Measurements from ENCODE around the gene PTPN12.
A peak's percentile ranks its signal among the peaks of the same experiment; 100 is the strongest.
"Not testable (repeated sequence)": the region's sequence is repeated elsewhere in the genome, so short reads cannot be mapped to it uniquely, and the experiment has no call there.

The PTPN12 gene

DNA sequence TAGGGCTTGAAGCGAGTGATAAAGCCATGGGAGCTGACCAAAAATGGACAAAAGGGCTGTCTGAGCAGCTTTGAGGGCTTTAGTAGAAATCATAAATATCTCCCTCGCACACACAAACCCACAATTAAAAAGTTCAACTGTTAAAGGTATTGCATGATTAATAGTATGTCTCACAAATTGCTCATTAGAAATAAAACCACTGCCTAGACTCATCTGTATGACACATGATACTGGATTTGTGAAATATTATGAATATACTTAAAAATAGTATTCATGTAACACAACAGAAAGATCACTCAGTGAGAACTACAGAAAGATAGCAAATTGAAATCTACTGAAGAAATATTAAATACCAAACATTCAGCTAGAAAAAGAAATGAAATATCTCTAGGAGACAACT lies 11.9 kb upstream of the PTPN12 start:
- FAIRE-seq (no peak), DNase-seq (ENCODE audit: insufficient read length) (no peak)
- TF ChIP-seq POLR2AphosphoS5 (IDR thresholded peaks at IDR 0.05; ENCODE audit: low read depth, low read length) (no peak), TAF1 (IDR thresholded peaks at IDR 0.05; ENCODE audit: borderline replicate concordance, low read depth, low read length) (no peak), POLR2A (IDR thresholded peaks at IDR 0.05; ENCODE audit: low read depth, low read length) (no peak)

- FAIRE-seq (no peak), DNase-seq (ENCODE audit: insufficient read length) (no peak)
- TF ChIP-seq POLR2AphosphoS5 (IDR thresholded peaks at IDR 0.05; ENCODE audit: low read depth, low read length) = no peak
- no peak for TF ChIP-seq POLR2A (IDR thresholded peaks at IDR 0.05; ENCODE audit: low read depth, low read length)
- TF ChIP-seq TAF1 (IDR thresholded peaks at IDR 0.05; ENCODE audit: borderline replicate concordance, low read depth, low read length) = no peak
Observed at GRCh38 chr7:77528368-77528767, 8.7 kb upstream of the PTPN12 start.

DNA sequence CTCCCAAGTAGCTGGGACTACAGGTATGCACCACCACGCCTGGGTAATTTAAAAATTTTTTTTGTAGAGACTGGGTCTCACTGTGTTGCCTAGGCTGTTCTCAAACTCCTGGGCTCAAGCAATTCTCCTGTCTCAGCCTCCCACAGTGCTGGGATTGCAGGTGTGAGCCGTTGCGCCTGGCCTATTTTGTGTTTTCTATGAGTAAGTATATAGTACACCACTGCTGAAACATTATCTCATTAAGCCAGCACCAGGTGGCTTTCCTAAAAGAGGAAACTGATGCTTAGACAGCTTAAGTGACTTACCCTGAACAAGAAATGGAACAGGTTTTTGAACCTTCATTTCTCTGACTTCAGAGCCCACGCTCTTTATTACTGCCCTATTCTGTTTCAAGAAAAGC lies 7.8 kb upstream of the PTPN12 start:
- no peak for TF ChIP-seq POLR2AphosphoS5 (IDR thresholded peaks at IDR 0.05; ENCODE audit: low read depth, low read length)
- TF ChIP-seq TAF1 (IDR thresholded peaks at IDR 0.05; ENCODE audit: borderline replicate concordance, low read depth, low read length) = no peak
- TF ChIP-seq POLR2A (IDR thresholded peaks at IDR 0.05; ENCODE audit: low read depth, low read length) = no peak
- DNase-seq (ENCODE audit: insufficient read length) (no peak), FAIRE-seq (no peak)

DNA sequence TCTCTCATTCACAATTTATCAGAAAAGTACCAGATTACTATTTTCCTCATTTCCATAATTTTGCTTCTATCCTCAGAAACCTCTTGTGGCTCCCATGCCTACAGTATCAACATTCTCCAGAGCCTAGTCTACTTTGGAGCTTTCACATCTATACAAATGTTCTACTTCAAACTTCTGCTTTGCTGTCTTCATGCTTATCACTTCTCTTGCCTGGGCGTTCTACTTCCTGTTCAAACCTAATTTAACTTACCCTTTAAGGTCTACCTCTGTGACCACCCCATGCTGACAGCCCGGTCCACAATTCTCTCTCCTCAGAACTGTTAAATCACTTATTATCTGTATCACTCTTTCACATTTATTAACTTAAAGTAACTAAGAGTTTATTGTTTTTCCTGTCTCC lies 6.1 kb upstream of the PTPN12 start:
- no peak for TF ChIP-seq TAF1 (IDR thresholded peaks at IDR 0.05; ENCODE audit: borderline replicate concordance, low read depth, low read length)
- no peak for TF ChIP-seq POLR2A (IDR thresholded peaks at IDR 0.05; ENCODE audit: low read depth, low read length)
- no peak for TF ChIP-seq POLR2AphosphoS5 (IDR thresholded peaks at IDR 0.05; ENCODE audit: low read depth, low read length)
- DNase-seq (ENCODE audit: insufficient read length) = no peak
- no peak for FAIRE-seq

- DNase-seq (ENCODE audit: insufficient read length) = no peak
- no peak for FAIRE-seq
- no peak for TF ChIP-seq TAF1 (IDR thresholded peaks at IDR 0.05; ENCODE audit: borderline replicate concordance, low read depth, low read length)
- TF ChIP-seq POLR2A (IDR thresholded peaks at IDR 0.05; ENCODE audit: low read depth, low read length) = no peak
- TF ChIP-seq POLR2AphosphoS5 (IDR thresholded peaks at IDR 0.05; ENCODE audit: low read depth, low read length) = no peak
Observed at GRCh38 chr7:77532247-77532646, 4.8 kb upstream of the PTPN12 start.

DNA sequence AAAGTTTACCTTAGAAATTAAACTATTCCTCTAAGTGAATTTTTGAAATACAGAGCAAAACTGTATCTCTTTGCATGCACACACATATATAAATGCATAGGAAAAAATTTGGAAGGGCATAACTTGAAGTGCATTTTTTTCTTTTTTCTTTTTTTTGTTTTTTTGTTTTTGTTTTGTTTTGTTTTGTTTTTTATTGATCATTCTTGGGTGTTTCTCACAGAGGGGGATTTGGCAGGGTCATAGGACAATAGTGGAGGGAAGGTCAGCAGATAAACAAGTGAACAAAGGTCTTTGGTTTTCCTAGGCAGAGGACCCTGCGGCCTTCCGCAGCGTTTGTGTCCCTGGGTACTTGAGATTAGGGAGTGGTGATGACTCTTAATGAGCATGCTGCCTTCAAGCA lies 4.4 kb upstream of the PTPN12 start:
- DNase-seq (ENCODE audit: insufficient read length); FAIRE-seq: not testable (repeated sequence)

- not testable (repeated sequence) for FAIRE-seq; DNase-seq (ENCODE audit: insufficient read length)
Observed at GRCh38 chr7:77534046-77534445, 3.0 kb upstream of the PTPN12 start.

GRCh38 chr7:77536017-77536412 lies 1.1 kb upstream of the PTPN12 start:
- TF ChIP-seq POLR2A (IDR thresholded peaks at IDR 0.05; ENCODE audit: low read depth, low read length) (no peak), TAF1 (IDR thresholded peaks at IDR 0.05; ENCODE audit: borderline replicate concordance, low read depth, low read length) (no peak), POLR2AphosphoS5 (IDR thresholded peaks at IDR 0.05; ENCODE audit: low read depth, low read length) (no peak)
- DNase-seq (ENCODE audit: insufficient read length) (no peak), FAIRE-seq (no peak)

DNA sequence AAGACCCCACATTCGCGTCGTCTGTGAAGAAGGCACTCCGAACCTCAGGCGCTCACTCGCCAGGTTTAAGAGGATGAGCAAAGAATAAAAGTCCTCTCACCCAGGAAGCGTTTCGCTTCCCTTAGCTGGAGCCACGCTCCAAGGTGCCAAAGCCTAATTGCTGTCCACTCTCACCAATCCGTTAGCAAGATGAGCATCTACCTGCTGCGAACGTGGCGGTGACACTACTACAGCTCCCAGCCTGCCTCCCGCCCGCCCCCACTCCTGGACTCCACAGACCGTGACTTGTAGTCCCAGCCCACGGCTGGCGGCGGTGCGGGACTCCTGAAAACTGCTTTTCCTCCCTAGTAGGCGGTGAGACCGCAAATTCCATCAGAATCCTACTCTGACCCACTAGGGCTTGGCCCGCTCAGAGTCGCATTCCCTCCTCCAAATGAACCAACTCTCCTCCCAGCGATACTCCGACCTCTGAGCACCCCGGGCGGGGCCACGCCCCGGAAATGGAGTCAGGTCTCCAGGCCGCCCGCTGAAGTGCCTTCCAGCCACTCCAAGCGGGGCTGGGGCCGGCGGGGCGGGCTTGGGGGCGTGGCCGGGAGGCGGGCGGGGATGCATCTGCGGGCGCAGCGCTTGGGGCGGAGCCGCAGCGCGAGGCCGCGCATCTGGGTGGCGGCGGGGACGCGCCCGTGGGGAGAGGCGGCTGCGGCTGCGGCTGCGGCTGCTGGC lies 521 bp upstream of the PTPN12 start:
- TF ChIP-seq TAF1 (IDR thresholded peaks at IDR 0.05; ENCODE audit: borderline replicate concordance, low read depth, low read length) (peak; percentile 85), POLR2A (IDR thresholded peaks at IDR 0.05; ENCODE audit: low read depth, low read length) (peak; percentile 92), POLR2AphosphoS5 (IDR thresholded peaks at IDR 0.05; ENCODE audit: low read depth, low read length) (peak; percentile 91)
- peak; percentile 97 for DNase-seq (ENCODE audit: insufficient read length)
- peak; percentile 98 for FAIRE-seq

- FAIRE-seq = no peak
- TF ChIP-seq TAF1 (IDR thresholded peaks at IDR 0.05; ENCODE audit: borderline replicate concordance, low read depth, low read length) = no peak
- peak; percentile 41; the same call in 1 of the 2 replicates for TF ChIP-seq POLR2AphosphoS5 (IDR thresholded peaks at IDR 0.05; ENCODE audit: low read depth, low read length)
- TF ChIP-seq POLR2A (IDR thresholded peaks at IDR 0.05; ENCODE audit: low read depth, low read length) = peak; percentile 38; the same call in 1 of the 2 replicates
- peak; percentile 39 for DNase-seq (ENCODE audit: insufficient read length)
Observed at GRCh38 chr7:77537778-77538280, 734 bp downstream of the PTPN12 start.

DNA sequence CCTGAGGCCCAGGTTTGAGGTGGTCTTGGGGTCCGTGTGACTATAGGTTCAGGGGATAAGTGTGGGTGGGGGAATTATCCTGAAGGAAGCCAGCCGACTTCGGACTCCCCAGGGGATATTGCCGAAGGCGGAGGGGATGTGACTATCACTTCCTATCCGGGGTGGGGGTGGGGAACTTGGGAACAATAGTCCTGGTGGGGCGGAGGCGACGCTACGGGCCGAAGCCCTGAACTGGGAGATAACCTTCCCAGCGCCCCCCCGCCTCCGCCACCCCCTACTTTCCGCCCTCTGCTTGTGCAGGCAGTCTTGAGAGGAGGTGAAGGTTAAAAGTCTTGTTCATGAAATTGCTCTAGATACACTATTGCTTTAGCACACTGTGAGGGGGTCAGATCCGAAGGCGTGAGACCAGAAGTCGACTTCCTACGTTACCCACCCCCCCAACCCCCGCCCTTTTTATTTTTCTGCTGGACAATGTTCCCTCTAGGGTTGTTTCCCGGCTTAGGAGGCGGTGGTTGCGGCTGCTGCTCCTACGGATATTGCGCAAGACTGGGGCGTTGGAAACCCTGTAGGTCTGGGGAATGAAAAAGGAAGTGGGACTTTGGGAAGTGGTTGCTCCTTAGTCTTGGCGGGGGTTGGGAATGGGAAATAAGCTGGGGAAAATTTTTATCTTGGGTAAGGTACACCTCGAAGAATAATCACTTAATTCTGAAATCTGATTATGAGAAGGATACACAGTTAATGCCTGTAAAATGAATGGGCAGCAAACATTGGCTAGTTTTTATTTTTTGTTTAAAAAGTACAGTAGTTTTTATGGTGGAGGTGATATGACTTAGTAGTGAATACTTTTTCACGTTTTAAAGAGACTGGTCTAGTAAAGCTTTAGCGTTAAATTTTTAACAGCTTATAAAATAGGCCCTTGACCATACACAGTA lies 1.5 kb downstream of the PTPN12 start:
- TF ChIP-seq POLR2A (IDR thresholded peaks at IDR 0.05; ENCODE audit: low read depth, low read length) = no peak; the same call in 1 of the 2 replicates
- no peak for TF ChIP-seq POLR2AphosphoS5 (IDR thresholded peaks at IDR 0.05; ENCODE audit: low read depth, low read length)
- TF ChIP-seq TAF1 (IDR thresholded peaks at IDR 0.05; ENCODE audit: borderline replicate concordance, low read depth, low read length) = no peak
- DNase-seq (ENCODE audit: insufficient read length) (no peak), FAIRE-seq (no peak)

- no peak for DNase-seq (ENCODE audit: insufficient read length)
- no peak for FAIRE-seq
- TF ChIP-seq POLR2AphosphoS5 (IDR thresholded peaks at IDR 0.05; ENCODE audit: low read depth, low read length) = no peak
- TF ChIP-seq TAF1 (IDR thresholded peaks at IDR 0.05; ENCODE audit: borderline replicate concordance, low read depth, low read length) = no peak
- TF ChIP-seq POLR2A (IDR thresholded peaks at IDR 0.05; ENCODE audit: low read depth, low read length) = no peak
Observed at GRCh38 chr7:77540402-77540822, 3.3 kb downstream of the PTPN12 start.

DNA sequence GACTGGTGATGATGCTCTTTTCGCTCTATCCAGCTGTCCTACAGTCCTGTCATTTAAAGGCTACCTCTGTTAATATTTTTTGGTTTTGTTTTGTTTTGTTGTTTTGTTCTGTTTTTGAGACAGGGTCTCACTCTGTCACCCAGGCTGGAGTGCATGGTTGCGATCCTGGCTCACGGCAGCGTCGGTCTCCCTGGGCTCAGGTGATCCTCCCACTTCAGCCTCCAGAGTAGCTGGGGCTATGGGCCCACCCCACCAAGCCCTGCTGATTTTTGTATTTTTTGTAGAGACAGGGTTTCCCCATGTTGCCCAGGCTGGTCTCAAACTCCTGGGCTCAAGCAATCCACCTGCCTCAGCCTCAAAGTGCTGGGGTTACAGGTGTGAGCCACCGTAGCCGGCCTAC lies 3.9 kb downstream of the PTPN12 start:
- DNase-seq (ENCODE audit: insufficient read length); FAIRE-seq: not testable (repeated sequence)
